WTC11 (cell line): ENCODE results near the gene CHRNA4.
"Not testable (repeated sequence)": the region's sequence is repeated elsewhere in the genome, so short reads cannot be mapped to it uniquely, and the experiment has no call there.

ENCODE experiments used
- ATF1 ChIP-seq: sonication (generic); formaldehyde crosslinking; IDR thresholded peaks from 2 replicates; pipeline ENCODE4 v1.8.1; 2023; ENCODE audit warnings: mild to moderate bottlenecking, moderate library complexity, missing genetic modification reagents
- ELF4 ChIP-seq: sonication (generic); formaldehyde crosslinking; IDR thresholded peaks from 2 replicates; pipeline ENCODE4 v1.8.1; 2022; ENCODE audit warnings: low read depth, mild to moderate bottlenecking, moderate library complexity, missing genetic modification reagents
- ESRRA ChIP-seq: sonication (generic); formaldehyde crosslinking; IDR thresholded peaks from 2 replicates; pipeline ENCODE4 v1.8.1; 2022; ENCODE audit warnings: mild to moderate bottlenecking, missing genetic modification reagents, borderline replicate concordance
- GRHL2 ChIP-seq: fragments of 250-450 bp; sonication (Bioruptor Pico); IDR thresholded peaks from 2 replicates; pipeline ENCODE4 v1.8.0; 2022; ENCODE audit warnings: mild to moderate bottlenecking, moderate library complexity; ENCODE audit not compliant: insufficient replicate concordance, severe bottlenecking
- RORB ChIP-seq: fragments of 250-450 bp; sonication (Bioruptor Pico); IDR thresholded peaks from 2 replicates; pipeline ENCODE4 v1.9.0; 2021; ENCODE audit warnings: mild to moderate bottlenecking
- SP1 ChIP-seq: sonication (generic); formaldehyde crosslinking; conservative IDR thresholded peaks from 2 replicates; pipeline ENCODE4 v1.8.1; 2022; ENCODE audit warnings: missing genetic modification reagents
- USF1 ChIP-seq: sonication (generic); formaldehyde crosslinking; IDR thresholded peaks from 2 replicates; pipeline ENCODE4 v1.8.0; 2022; ENCODE audit warnings: mild to moderate bottlenecking, missing genetic modification reagents
- ZBTB21 ChIP-seq: sonication (generic); formaldehyde crosslinking; IDR thresholded peaks from 2 replicates; pipeline ENCODE4 v1.8.1; 2023; ENCODE audit warnings: mild to moderate bottlenecking, missing genetic modification reagents, borderline replicate concordance
- TF ChIP-seq, protein P1 (sequence below): sonication (generic); formaldehyde crosslinking; IDR thresholded peaks from 2 replicates; pipeline ENCODE4 v1.8.1; 2023; ENCODE audit warnings: mild to moderate bottlenecking, missing genetic modification reagents
- TF ChIP-seq, protein P2 (sequence below): sonication (generic); formaldehyde crosslinking; IDR thresholded peaks from 2 replicates; pipeline ENCODE4 v1.8.1; 2022; ENCODE audit warnings: low read depth, missing genetic modification reagents, borderline replicate concordance
- TF ChIP-seq, protein P3 (sequence below): sonication (generic); formaldehyde crosslinking; conservative IDR thresholded peaks from 2 replicates; pipeline ENCODE4 v1.8.1; 2022; ENCODE audit warnings: mild to moderate bottlenecking, missing genetic modification reagents
- TF ChIP-seq, protein P4 (sequence below): fragments of 200-600 bp; IDR thresholded peaks from 2 replicates; pipeline ENCODE4 v1.8.0; 2022; ENCODE audit warnings: antibody characterized with exemption

DNA sequence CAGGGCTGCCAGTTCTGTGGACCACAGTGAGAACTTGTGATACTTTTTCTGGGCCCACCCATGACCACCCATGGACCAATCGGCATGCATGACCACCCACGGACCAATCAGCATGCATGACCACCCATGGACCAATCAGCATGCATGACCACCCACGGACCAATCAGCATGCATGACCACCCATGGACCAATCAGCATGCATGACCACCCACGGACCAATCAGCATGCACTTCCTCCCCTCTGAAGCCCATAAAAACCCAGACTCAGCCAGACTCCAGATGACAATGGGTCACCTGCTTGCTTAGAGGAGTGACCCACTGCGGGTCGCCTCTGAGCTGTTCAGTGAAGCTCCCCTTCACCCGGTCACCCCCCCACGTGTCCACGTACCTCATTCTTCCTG is 18.7 kb upstream of the CHRNA4 start:
- TF ChIP-seq, protein P1, sequence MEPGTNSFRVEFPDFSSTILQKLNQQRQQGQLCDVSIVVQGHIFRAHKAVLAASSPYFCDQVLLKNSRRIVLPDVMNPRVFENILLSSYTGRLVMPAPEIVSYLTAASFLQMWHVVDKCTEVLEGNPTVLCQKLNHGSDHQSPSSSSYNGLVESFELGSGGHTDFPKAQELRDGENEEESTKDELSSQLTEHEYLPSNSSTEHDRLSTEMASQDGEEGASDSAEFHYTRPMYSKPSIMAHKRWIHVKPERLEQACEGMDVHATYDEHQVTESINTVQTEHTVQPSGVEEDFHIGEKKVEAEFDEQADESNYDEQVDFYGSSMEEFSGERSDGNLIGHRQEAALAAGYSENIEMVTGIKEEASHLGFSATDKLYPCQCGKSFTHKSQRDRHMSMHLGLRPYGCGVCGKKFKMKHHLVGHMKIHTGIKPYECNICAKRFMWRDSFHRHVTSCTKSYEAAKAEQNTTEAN (CRISPR knock-in tag): not testable (repeated sequence)
- TF ChIP-seq SP1, ZBTB21, USF1, RORB, GRHL2, ATF1, ELF4, ESRRA (CRISPR knock-in tag): not testable (repeated sequence)
- TF ChIP-seq, protein P2, sequence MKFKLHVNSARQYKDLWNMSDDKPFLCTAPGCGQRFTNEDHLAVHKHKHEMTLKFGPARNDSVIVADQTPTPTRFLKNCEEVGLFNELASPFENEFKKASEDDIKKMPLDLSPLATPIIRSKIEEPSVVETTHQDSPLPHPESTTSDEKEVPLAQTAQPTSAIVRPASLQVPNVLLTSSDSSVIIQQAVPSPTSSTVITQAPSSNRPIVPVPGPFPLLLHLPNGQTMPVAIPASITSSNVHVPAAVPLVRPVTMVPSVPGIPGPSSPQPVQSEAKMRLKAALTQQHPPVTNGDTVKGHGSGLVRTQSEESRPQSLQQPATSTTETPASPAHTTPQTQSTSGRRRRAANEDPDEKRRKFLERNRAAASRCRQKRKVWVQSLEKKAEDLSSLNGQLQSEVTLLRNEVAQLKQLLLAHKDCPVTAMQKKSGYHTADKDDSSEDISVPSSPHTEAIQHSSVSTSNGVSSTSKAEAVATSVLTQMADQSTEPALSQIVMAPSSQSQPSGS (CRISPR knock-in tag): not testable (repeated sequence)
- TF ChIP-seq, protein P3, sequence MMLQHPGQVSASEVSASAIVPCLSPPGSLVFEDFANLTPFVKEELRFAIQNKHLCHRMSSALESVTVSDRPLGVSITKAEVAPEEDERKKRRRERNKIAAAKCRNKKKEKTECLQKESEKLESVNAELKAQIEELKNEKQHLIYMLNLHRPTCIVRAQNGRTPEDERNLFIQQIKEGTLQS (CRISPR knock-in tag): not testable (repeated sequence)
- TF ChIP-seq, protein P4, sequence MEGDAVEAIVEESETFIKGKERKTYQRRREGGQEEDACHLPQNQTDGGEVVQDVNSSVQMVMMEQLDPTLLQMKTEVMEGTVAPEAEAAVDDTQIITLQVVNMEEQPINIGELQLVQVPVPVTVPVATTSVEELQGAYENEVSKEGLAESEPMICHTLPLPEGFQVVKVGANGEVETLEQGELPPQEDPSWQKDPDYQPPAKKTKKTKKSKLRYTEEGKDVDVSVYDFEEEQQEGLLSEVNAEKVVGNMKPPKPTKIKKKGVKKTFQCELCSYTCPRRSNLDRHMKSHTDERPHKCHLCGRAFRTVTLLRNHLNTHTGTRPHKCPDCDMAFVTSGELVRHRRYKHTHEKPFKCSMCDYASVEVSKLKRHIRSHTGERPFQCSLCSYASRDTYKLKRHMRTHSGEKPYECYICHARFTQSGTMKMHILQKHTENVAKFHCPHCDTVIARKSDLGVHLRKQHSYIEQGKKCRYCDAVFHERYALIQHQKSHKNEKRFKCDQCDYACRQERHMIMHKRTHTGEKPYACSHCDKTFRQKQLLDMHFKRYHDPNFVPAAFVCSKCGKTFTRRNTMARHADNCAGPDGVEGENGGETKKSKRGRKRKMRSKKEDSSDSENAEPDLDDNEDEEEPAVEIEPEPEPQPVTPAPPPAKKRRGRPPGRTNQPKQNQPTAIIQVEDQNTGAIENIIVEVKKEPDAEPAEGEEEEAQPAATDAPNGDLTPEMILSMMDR: not testable (repeated sequence)
